ENCODE data around the gene TPD52L1.

Gene TPD52L1

GRCh38 chr6:125267806-125268523, 114.4 kb downstream of the TPD52L1 start:
- ATAC-seq, result no peak

GRCh38 chr6:125268765-125269164, 115.2 kb downstream of the TPD52L1 start:
- TF ChIP-seq ZC3H10 (CRISPR knock-in tag; IDR thresholded peaks at IDR 0.05) (no peak), ZNF565 (CRISPR knock-in tag; conservative IDR thresholded peaks at IDR 0.05; ENCODE audit: low read depth) (no peak), TCF4 (CRISPR knock-in tag; IDR thresholded peaks at IDR 0.05; ENCODE audit: borderline replicate concordance) (no peak), BACH2 (CRISPR knock-in tag; IDR thresholded peaks at IDR 0.05; ENCODE audit: borderline replicate concordance) (no peak), SNAI2 (CRISPR knock-in tag; IDR thresholded peaks at IDR 0.05) (no peak)
- ATAC-seq, result no peak

More at GRCh38 chr6:125267806-125268523, 114.4 kb downstream of the TPD52L1 start:
- TF ChIP-seq GLIS3 (CRISPR knock-in tag; IDR thresholded peaks at IDR 0.05) (no peak), ARNTL (CRISPR knock-in tag; IDR thresholded peaks at IDR 0.05; ENCODE audit: borderline replicate concordance, low read depth) (no peak), SNAI2 (CRISPR knock-in tag; IDR thresholded peaks at IDR 0.05) (no peak), ISL1 (CRISPR knock-in tag; IDR thresholded peaks at IDR 0.05) (no peak), ZC3H10 (CRISPR knock-in tag; IDR thresholded peaks at IDR 0.05) (no peak), ZFP3 (CRISPR knock-in tag; IDR thresholded peaks at IDR 0.05) (no peak), TOX (CRISPR knock-in tag; IDR thresholded peaks at IDR 0.05; ENCODE audit: borderline replicate concordance) (no peak), TCF4 (CRISPR knock-in tag; IDR thresholded peaks at IDR 0.05; ENCODE audit: borderline replicate concordance) (no peak), PATZ1 (CRISPR knock-in tag; IDR thresholded peaks at IDR 0.05; ENCODE audit: borderline replicate concordance) (no peak), ZFP30 (CRISPR knock-in tag; IDR thresholded peaks at IDR 0.05) (no peak), RARB (CRISPR knock-in tag; IDR thresholded peaks at IDR 0.05) (no peak), BACH2 (CRISPR knock-in tag; IDR thresholded peaks at IDR 0.05; ENCODE audit: borderline replicate concordance) (no peak), ESRRG (CRISPR knock-in tag; IDR thresholded peaks at IDR 0.05) (no peak)
- TF ChIP-seq, protein P1, sequence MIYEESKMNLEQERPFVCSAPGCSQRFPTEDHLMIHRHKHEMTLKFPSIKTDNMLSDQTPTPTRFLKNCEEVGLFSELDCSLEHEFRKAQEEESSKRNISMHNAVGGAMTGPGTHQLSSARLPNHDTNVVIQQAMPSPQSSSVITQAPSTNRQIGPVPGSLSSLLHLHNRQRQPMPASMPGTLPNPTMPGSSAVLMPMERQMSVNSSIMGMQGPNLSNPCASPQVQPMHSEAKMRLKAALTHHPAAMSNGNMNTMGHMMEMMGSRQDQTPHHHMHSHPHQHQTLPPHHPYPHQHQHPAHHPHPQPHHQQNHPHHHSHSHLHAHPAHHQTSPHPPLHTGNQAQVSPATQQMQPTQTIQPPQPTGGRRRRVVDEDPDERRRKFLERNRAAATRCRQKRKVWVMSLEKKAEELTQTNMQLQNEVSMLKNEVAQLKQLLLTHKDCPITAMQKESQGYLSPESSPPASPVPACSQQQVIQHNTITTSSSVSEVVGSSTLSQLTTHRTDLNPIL (CRISPR knock-in tag; IDR thresholded peaks at IDR 0.05; ENCODE audit: low read depth), result no peak
- TF ChIP-seq, protein P2, sequence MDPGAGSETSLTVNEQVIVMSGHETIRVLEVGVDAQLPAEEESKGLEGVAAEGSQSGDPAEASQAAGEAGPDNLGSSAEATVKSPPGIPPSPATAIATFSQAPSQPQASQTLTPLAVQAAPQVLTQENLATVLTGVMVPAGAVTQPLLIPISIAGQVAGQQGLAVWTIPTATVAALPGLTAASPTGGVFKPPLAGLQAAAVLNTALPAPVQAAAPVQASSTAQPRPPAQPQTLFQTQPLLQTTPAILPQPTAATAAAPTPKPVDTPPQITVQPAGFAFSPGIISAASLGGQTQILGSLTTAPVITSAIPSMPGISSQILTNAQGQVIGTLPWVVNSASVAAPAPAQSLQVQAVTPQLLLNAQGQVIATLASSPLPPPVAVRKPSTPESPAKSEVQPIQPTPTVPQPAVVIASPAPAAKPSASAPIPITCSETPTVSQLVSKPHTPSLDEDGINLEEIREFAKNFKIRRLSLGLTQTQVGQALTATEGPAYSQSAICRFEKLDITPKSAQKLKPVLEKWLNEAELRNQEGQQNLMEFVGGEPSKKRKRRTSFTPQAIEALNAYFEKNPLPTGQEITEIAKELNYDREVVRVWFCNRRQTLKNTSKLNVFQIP (CRISPR knock-in tag; IDR thresholded peaks at IDR 0.05; ENCODE audit: borderline replicate concordance, low read depth), result no peak

- TF ChIP-seq ZC3H10 (CRISPR knock-in tag; IDR thresholded peaks at IDR 0.05) (no peak), ZNF70 (CRISPR knock-in tag; IDR thresholded peaks at IDR 0.05) (no peak), SNAI2 (CRISPR knock-in tag; IDR thresholded peaks at IDR 0.05) (no peak), ZNF8 (CRISPR knock-in tag; IDR thresholded peaks at IDR 0.05) (no peak), BACH2 (CRISPR knock-in tag; IDR thresholded peaks at IDR 0.05; ENCODE audit: borderline replicate concordance) (no peak), OSR1 (CRISPR knock-in tag; IDR thresholded peaks at IDR 0.05) (no peak)
- ATAC-seq, result no peak
Measured at GRCh38 chr6:125269328-125269985, 115.9 kb downstream of the TPD52L1 start.

DNA sequence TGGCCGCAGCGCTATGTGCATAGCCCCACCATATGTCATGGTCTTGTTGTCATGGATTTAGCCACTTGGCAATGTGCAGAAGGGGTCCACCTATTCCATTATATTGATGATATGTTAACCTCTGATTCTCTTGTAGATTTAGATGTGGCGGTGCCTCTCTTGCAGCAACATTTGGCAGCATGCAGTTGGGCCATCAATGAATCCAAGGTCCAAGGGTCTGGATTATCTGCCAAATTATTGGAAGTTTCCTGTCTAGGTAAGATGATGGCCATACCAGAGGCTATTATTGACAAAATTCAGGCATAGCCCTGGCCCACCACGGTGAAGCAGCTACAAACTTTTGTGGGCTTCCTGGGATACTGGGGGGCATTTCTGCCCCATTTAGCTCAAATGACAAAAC, 116.8 kb downstream of the TPD52L1 start:
- ATAC-seq, result no peak
- no peak for TF ChIP-seq ZNF70 (CRISPR knock-in tag; IDR thresholded peaks at IDR 0.05)
- TF ChIP-seq, protein P1 (CRISPR knock-in tag; IDR thresholded peaks at IDR 0.05; ENCODE audit: low read depth), result no peak
- TF ChIP-seq ESRRG (CRISPR knock-in tag; IDR thresholded peaks at IDR 0.05), result no peak
- TF ChIP-seq CSDC2 (CRISPR knock-in tag; IDR thresholded peaks at IDR 0.05), result no peak
- no peak for TF ChIP-seq PPARA (CRISPR knock-in tag; IDR thresholded peaks at IDR 0.05; ENCODE audit: borderline replicate concordance)
- no peak for TF ChIP-seq TOX (CRISPR knock-in tag; IDR thresholded peaks at IDR 0.05; ENCODE audit: borderline replicate concordance)
- TF ChIP-seq OSR1 (CRISPR knock-in tag; IDR thresholded peaks at IDR 0.05), result no peak
- no peak for TF ChIP-seq ZNF565 (CRISPR knock-in tag; conservative IDR thresholded peaks at IDR 0.05; ENCODE audit: low read depth)
- no peak for TF ChIP-seq RARB (CRISPR knock-in tag; IDR thresholded peaks at IDR 0.05)
- TF ChIP-seq ZNF8 (CRISPR knock-in tag; IDR thresholded peaks at IDR 0.05), result no peak
- no peak for TF ChIP-seq BACH2 (CRISPR knock-in tag; IDR thresholded peaks at IDR 0.05; ENCODE audit: borderline replicate concordance)
- no peak for TF ChIP-seq ZC3H10 (CRISPR knock-in tag; IDR thresholded peaks at IDR 0.05)
- TF ChIP-seq, protein P2 (CRISPR knock-in tag; IDR thresholded peaks at IDR 0.05; ENCODE audit: borderline replicate concordance, low read depth), result no peak
- TF ChIP-seq SNAI2 (CRISPR knock-in tag; IDR thresholded peaks at IDR 0.05), result no peak

Measured in SK-N-SH treated with all-trans-retinoic acid at 6 μM for 48 hours (cell line).